A172 (cell line): ENCODE data around the gene GALNT2. TPM values are rescaled to one million over a fixed set of nuclear protein-coding genes. Genes with fewer than 3 reads are reported as not detected.

Experiments used
- DNase-seq: peaks from one replicate; pipeline ENCODE4 v3.0.0-alpha.2; 2015; ENCODE audit warnings: low spot score
- total RNA-seq: library from RNA; depleted of rRNA; stranded (reverse); fragments of >200 nt; shearing (Covaris generic); gene quantifications from 2 replicates; pipeline ENCODE4 v1.2.3, GENCODE V29; 2014

The GALNT2 gene
- total RNA-seq, 1 experiment from 2014 or later, result 79.8 TPM

GRCh38 chr1:230295367-230295766, 228.3 kb downstream of the GALNT2 start:
- no peak for DNase-seq

- DNase-seq, result no peak
These were observed 232.4 kb downstream of the GALNT2 start for GRCh38 chr1:230299191-230300006.

GRCh38 chr1:230300322-230301301, 233.6 kb downstream of the GALNT2 start:
- no peak for DNase-seq

- no peak for DNase-seq
These were observed 234.3 kb downstream of the GALNT2 start for GRCh38 chr1:230301322-230301721.

- DNase-seq, result no peak
These were observed 234.8 kb downstream of the GALNT2 start for GRCh38 chr1:230301822-230302221.

- no peak for DNase-seq
These were observed 236.0 kb downstream of the GALNT2 start for GRCh38 chr1:230303069-230303468.

GRCh38 chr1:230303822-230304221, 236.8 kb downstream of the GALNT2 start:
- peak; percentile 90 for DNase-seq

- DNase-seq, result no peak
These were observed 239.1 kb downstream of the GALNT2 start for GRCh38 chr1:230306169-230306568.

GRCh38 chr1:230307213-230307612, 240.2 kb downstream of the GALNT2 start:
- no peak for DNase-seq

GRCh38 chr1:230308039-230308438, 241.0 kb downstream of the GALNT2 start:
- DNase-seq, result peak; percentile 99

- no peak for DNase-seq
These were observed 241.8 kb downstream of the GALNT2 start for GRCh38 chr1:230308821-230309220.

GRCh38 chr1:230309646-230310177, 242.7 kb downstream of the GALNT2 start:
- no peak for DNase-seq

GRCh38 chr1:230310381-230311163, 243.5 kb downstream of the GALNT2 start:
- DNase-seq, result peak; percentile 76

GRCh38 chr1:230312676-230313075, 245.6 kb downstream of the GALNT2 start:
- DNase-seq, result no peak

GRCh38 chr1:230313453-230314141, 246.6 kb downstream of the GALNT2 start:
- DNase-seq, result no peak

GRCh38 chr1:230314142-230314470, 247.1 kb downstream of the GALNT2 start:
- DNase-seq, result no peak

GRCh38 chr1:230315099-230315498, 248.1 kb downstream of the GALNT2 start:
- no peak for DNase-seq

- DNase-seq, result no peak
These were observed 250.1 kb downstream of the GALNT2 start for GRCh38 chr1:230316864-230317745.

- no peak for DNase-seq
These were observed 251.1 kb downstream of the GALNT2 start for GRCh38 chr1:230317823-230318819.
